Body of pancreas (tissue), 4 donors: ENCODE results near the gene RTL10.

ENCODE experiments used
- CTCF ChIP-seq, 7 experiments: fragments of 450-650 bp in 4 of 7; fragments of 200-600 bp in 3 of 7; sonication (generic) in 3 of 7; IDR thresholded peaks; one replicate each; pipeline ENCODE4 v1.5.1; 2016 to 2019; ENCODE audit warnings: antibody characterized with exemption in 7 of 7
- POLR2A ChIP-seq, 3 donors: fragments of 450-650 bp; IDR thresholded peaks; one replicate each; pipeline ENCODE4 v1.6.1; 2016; ENCODE audit warnings: antibody characterized with exemption in 3 of 3, mild to moderate bottlenecking in 2 of 3

GRCh38 chr22:19903031-19903430 is 48.4 kb upstream of the RTL10 start:
- TF ChIP-seq POLR2A (IDR thresholded peaks at IDR 0.05) (no peak), CTCF (IDR thresholded peaks at IDR 0.05) (no peak)
